HepG2 (cell line): ENCODE measurements around the gene NFRKB. TPM values are rescaled to one million over a fixed set of nuclear protein-coding genes. Genes with fewer than 3 reads are reported as not detected.

Experiments
- ARNT2 ChIP-seq: sonication (generic); formaldehyde crosslinking; IDR thresholded peaks from 2 replicates; pipeline ENCODE4 v1.8.0; 2022; ENCODE audit warnings: mild to moderate bottlenecking, low read depth, missing genetic modification reagents, moderate library complexity
- DMAP1 ChIP-seq: IDR thresholded peaks from 2 replicates; pipeline ENCODE4 v1.6.1; 2016
- GTF2F1 ChIP-seq: fragments of 150-350 bp; IDR thresholded peaks from 2 replicates; pipeline ENCODE4 v1.6.1; 2014; ENCODE audit warnings: low read length
- HNRNPUL1 ChIP-seq: fragments of 200-400 bp; formaldehyde crosslinking; IDR thresholded peaks from 2 replicates; pipeline ENCODE4 v1.6.1; 2017; ENCODE audit warnings: low read depth, mild to moderate bottlenecking, low read length, moderate library complexity
- HOXA3 ChIP-seq: sonication (generic); formaldehyde crosslinking; IDR thresholded peaks from 2 replicates; pipeline ENCODE4 v1.5.0; 2020; ENCODE audit warnings: missing genetic modification reagents
- JARID2 ChIP-seq: sonication (generic); formaldehyde crosslinking; IDR thresholded peaks from 2 replicates; pipeline ENCODE4 v1.8.1; 2023; ENCODE audit warnings: missing genetic modification reagents, inconsistent platforms; ENCODE audit not compliant: insufficient replicate concordance
- KAT7 ChIP-seq: IDR thresholded peaks from 2 replicates; pipeline ENCODE4 v1.6.1; 2018; ENCODE audit warnings: borderline replicate concordance, missing compliant biosample characterization
- KLF15 ChIP-seq: sonication (generic); formaldehyde crosslinking; IDR thresholded peaks from 2 replicates; pipeline ENCODE4 v1.8.1; 2023; ENCODE audit warnings: borderline replicate concordance, mild to moderate bottlenecking, inconsistent platforms, missing genetic modification reagents, mixed read lengths
- SRSF4 ChIP-seq: fragments of 200-400 bp; formaldehyde crosslinking; IDR thresholded peaks from one replicate; pipeline ENCODE4 v1.6.1; 2018; ENCODE audit warnings: mild to moderate bottlenecking, low read depth, low read length, moderate library complexity; ENCODE audit not compliant: poor library complexity, severe bottlenecking
- TOPORS ChIP-seq: sonication (generic); formaldehyde crosslinking; IDR thresholded peaks from 2 replicates; pipeline ENCODE4 v1.8.0; 2023; ENCODE audit warnings: mild to moderate bottlenecking, missing genetic modification reagents
- ZFP36L1 ChIP-seq: sonication (generic); formaldehyde crosslinking; IDR thresholded peaks from 2 replicates; pipeline ENCODE4 v1.8.0; 2022; ENCODE audit warnings: mild to moderate bottlenecking, missing genetic modification reagents, moderate library complexity
- ZMYM3 ChIP-seq: sonication (generic); formaldehyde crosslinking; IDR thresholded peaks from 2 replicates; pipeline ENCODE4 v1.5.1; 2020; ENCODE audit warnings: mild to moderate bottlenecking, missing genetic modification reagents
- ZNF24 ChIP-seq: fragments of 450-650 bp; IDR thresholded peaks from 2 replicates; pipeline ENCODE4 v1.6.1; 2017; ENCODE audit warnings: antibody characterized with exemption, mild to moderate bottlenecking
- ZNF430 ChIP-seq: sonication (generic); formaldehyde crosslinking; IDR thresholded peaks from 2 replicates; pipeline ENCODE4 v1.9.0; 2021; ENCODE audit warnings: mild to moderate bottlenecking, missing genetic modification reagents
- ZNF552 ChIP-seq: sonication (generic); formaldehyde crosslinking; IDR thresholded peaks from 2 replicates; pipeline ENCODE4 v1.9.0; 2022; ENCODE audit warnings: missing genetic modification reagents, mild to moderate bottlenecking, borderline replicate concordance
- ZNF558 ChIP-seq: sonication (generic); formaldehyde crosslinking; IDR thresholded peaks from 2 replicates; pipeline ENCODE4 v1.9.0; 2022; ENCODE audit warnings: mild to moderate bottlenecking, missing genetic modification reagents, borderline replicate concordance
- ZNF563 ChIP-seq: sonication (generic); formaldehyde crosslinking; IDR thresholded peaks from 2 replicates; pipeline ENCODE4 v1.8.0; 2022; ENCODE audit warnings: mild to moderate bottlenecking, moderate library complexity, missing genetic modification reagents
- ZNF619 ChIP-seq: sonication (generic); formaldehyde crosslinking; IDR thresholded peaks from 2 replicates; pipeline ENCODE4 v1.4.0; 2020; ENCODE audit warnings: mild to moderate bottlenecking, missing genetic modification reagents
- ZNF691 ChIP-seq: sonication (generic); formaldehyde crosslinking; IDR thresholded peaks from 2 replicates; pipeline ENCODE4 v1.4.0; 2020; ENCODE audit warnings: missing genetic modification reagents, low read depth, mild to moderate bottlenecking, borderline replicate concordance
- polyA plus RNA-seq, 8 experiments: library from polyadenylated mRNA; depleted of rRNA in 3 of 8; stranded (reverse) in 7 of 8; unstranded in 1 of 8; fragments of >200 nt; fragmentation: Illumina TruSeq in 4 of 8; extraction: Trizol in 4 of 8; gene quantifications; 2 replicates each; pipeline versions ENCODE4 v1.2.1 to v1.2.3, GENCODE V29; 2011 to 2016; ENCODE audit warnings: low read depth in 4 of 8, missing spikeins in 1 of 8, mixed read lengths in 1 of 8; ENCODE audit not compliant: insufficient read depth in 1 of 8
- total RNA-seq, 5 experiments: library from RNA; depleted of rRNA; stranded (reverse); fragments of >200 nt; fragmentation: Illumina TruSeq; extraction: Trizol; gene quantifications; 2 replicates each; pipeline ENCODE4 v1.2.3, GENCODE V29; 2016; ENCODE audit warnings: low read depth in 1 of 5
- TF ChIP-seq, protein P1 (sequence below): sonication (generic); formaldehyde crosslinking; IDR thresholded peaks from 2 replicates; pipeline ENCODE4 v1.5.0; 2020; ENCODE audit warnings: mild to moderate bottlenecking, missing genetic modification reagents
- TF ChIP-seq, protein P2 (sequence below): IDR thresholded peaks from 2 replicates; pipeline ENCODE4 v1.6.1; 2018; ENCODE audit warnings: missing genetic modification reagents
- TF ChIP-seq, protein P3 (sequence below): IDR thresholded peaks from 2 replicates; pipeline ENCODE4 v1.6.1; 2016; ENCODE audit warnings: low read depth, borderline replicate concordance
- TF ChIP-seq, protein P4 (sequence below): sonication (generic); formaldehyde crosslinking; IDR thresholded peaks from 2 replicates; pipeline ENCODE4 v1.4.0; 2020; ENCODE audit warnings: missing genetic modification reagents
- TF ChIP-seq, protein P5 (sequence below): sonication (generic); formaldehyde crosslinking; IDR thresholded peaks from 2 replicates; pipeline ENCODE4 v1.4.0; 2020; ENCODE audit warnings: missing genetic modification reagents

The NFRKB gene
- total and polyA plus RNA-seq, 2 of the 13 experiments (the other 11 are each of a cell fraction or from before 2014, with no cell fraction given): 22.9 to 23.7 TPM

- no peak for TF ChIP-seq JARID2 (CRISPR knock-in tag)
- TF ChIP-seq, protein P1, sequence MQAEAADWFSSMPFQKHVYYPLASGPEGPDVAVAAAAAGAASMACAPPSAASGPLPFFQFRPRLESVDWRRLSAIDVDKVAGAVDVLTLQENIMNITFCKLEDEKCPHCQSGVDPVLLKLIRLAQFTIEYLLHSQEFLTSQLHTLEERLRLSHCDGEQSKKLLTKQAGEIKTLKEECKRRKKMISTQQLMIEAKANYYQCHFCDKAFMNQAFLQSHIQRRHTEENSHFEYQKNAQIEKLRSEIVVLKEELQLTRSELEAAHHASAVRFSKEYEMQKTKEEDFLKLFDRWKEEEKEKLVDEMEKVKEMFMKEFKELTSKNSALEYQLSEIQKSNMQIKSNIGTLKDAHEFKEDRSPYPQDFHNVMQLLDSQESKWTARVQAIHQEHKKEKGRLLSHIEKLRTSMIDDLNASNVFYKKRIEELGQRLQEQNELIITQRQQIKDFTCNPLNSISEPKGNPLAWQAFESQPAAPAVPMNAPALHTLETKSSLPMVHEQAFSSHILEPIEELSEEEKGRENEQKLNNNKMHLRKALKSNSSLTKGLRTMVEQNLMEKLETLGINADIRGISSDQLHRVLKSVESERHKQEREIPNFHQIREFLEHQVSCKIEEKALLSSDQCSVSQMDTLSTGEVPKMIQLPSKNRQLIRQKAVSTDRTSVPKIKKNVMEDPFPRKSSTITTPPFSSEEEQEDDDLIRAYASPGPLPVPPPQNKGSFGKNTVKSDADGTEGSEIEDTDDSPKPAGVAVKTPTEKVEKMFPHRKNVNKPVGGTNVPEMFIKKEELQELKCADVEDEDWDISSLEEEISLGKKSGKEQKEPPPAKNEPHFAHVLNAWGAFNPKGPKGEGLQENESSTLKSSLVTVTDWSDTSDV: no peak
- no peak for TF ChIP-seq ARNT2
- TF ChIP-seq ZNF691 (CRISPR knock-in tag): peak; percentile 73; the same call in 1 of the 2 replicates
- TF ChIP-seq KLF15: no peak
- TF ChIP-seq ZNF619 (CRISPR knock-in tag): no peak
- no peak for TF ChIP-seq ZNF563 (CRISPR knock-in tag)
- TF ChIP-seq, protein P2, sequence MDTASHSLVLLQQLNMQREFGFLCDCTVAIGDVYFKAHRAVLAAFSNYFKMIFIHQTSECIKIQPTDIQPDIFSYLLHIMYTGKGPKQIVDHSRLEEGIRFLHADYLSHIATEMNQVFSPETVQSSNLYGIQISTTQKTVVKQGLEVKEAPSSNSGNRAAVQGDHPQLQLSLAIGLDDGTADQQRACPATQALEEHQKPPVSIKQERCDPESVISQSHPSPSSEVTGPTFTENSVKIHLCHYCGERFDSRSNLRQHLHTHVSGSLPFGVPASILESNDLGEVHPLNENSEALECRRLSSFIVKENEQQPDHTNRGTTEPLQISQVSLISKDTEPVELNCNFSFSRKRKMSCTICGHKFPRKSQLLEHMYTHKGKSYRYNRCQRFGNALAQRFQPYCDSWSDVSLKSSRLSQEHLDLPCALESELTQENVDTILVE (CRISPR knock-in tag): no peak; the same call in 1 of the 2 replicates
- no peak for TF ChIP-seq ZMYM3
- TF ChIP-seq, protein P3, sequence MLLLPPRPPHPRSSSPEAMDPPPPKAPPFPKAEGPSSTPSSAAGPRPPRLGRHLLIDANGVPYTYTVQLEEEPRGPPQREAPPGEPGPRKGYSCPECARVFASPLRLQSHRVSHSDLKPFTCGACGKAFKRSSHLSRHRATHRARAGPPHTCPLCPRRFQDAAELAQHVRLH (CRISPR knock-in tag): peak; percentile 71; the same call in 1 of the 2 replicates
- TF ChIP-seq, protein P4, sequence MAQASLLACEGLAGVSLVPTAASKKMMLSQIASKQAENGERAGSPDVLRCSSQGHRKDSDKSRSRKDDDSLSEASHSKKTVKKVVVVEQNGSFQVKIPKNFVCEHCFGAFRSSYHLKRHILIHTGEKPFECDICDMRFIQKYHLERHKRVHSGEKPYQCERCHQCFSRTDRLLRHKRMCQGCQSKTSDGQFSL: no peak
- 0 out of 2 replicates have a peak, but pooled peaks have one; percentile 52 for TF ChIP-seq ZNF430 (CRISPR knock-in tag)
- no peak for TF ChIP-seq TOPORS (CRISPR knock-in tag)
- TF ChIP-seq ZNF24: no peak
- no peak for TF ChIP-seq ZNF558
- no peak for TF ChIP-seq HNRNPUL1
- 0 out of 2 replicates have a peak, but pooled peaks have one; percentile 23 for TF ChIP-seq DMAP1 (CRISPR knock-in tag)
- no peak for TF ChIP-seq ZNF552
- no peak for TF ChIP-seq ZFP36L1 (CRISPR knock-in tag)
- TF ChIP-seq HOXA3 (CRISPR knock-in tag): peak; percentile 70
- TF ChIP-seq GTF2F1: no peak
- no peak for TF ChIP-seq KAT7 (CRISPR knock-in tag)
- TF ChIP-seq, protein P5, sequence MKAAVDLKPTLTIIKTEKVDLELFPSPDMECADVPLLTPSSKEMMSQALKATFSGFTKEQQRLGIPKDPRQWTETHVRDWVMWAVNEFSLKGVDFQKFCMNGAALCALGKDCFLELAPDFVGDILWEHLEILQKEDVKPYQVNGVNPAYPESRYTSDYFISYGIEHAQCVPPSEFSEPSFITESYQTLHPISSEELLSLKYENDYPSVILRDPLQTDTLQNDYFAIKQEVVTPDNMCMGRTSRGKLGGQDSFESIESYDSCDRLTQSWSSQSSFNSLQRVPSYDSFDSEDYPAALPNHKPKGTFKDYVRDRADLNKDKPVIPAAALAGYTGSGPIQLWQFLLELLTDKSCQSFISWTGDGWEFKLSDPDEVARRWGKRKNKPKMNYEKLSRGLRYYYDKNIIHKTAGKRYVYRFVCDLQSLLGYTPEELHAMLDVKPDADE (CRISPR knock-in tag): no peak
- TF ChIP-seq SRSF4: no peak
Observed at GRCh38 chr11:129853518-129854231, 41.7 kb downstream of the NFRKB start (continued).
